Erythroblast (primary cell): ENCODE data around the gene SLC5A8.

Experiments used
- DNase-seq, 2 experiments: peaks; one replicate each; lab custom pipeline; 2025; lab: John Stamatoyannopoulos, UW
- GATA1 ChIP-seq: IDR thresholded peaks from 2 replicates; pipeline ENCODE4 v1.6.1; 2011; ENCODE audit warnings: low read depth, mild to moderate bottlenecking, control low read depth, low read length, moderate library complexity
- POLR2A ChIP-seq: IDR thresholded peaks from 2 replicates; pipeline ENCODE4 v1.6.1; 2011; ENCODE audit warnings: mild to moderate bottlenecking, low read length

SLC5A8 gene

GRCh38 chr12:101127521-101128219 lies 82.4 kb downstream of the SLC5A8 start:
- TF ChIP-seq POLR2A (no peak), GATA1 (no peak)
- no peak for DNase-seq

- TF ChIP-seq POLR2A: no peak
- TF ChIP-seq GATA1: no peak
- no peak for DNase-seq
Measured at GRCh38 chr12:101117842-101118241, 92.2 kb downstream of the SLC5A8 start.

GRCh38 chr12:101116911-101117310 lies 93.1 kb downstream of the SLC5A8 start:
- no peak for DNase-seq
- no peak for TF ChIP-seq GATA1
- TF ChIP-seq POLR2A: no peak

- TF ChIP-seq POLR2A (no peak), GATA1 (no peak)
- no peak for DNase-seq
Measured at GRCh38 chr12:101115326-101115725, 94.7 kb downstream of the SLC5A8 start.

GRCh38 chr12:101111441-101111840 lies 98.6 kb downstream of the SLC5A8 start:
- TF ChIP-seq POLR2A: no peak
- TF ChIP-seq GATA1: no peak
- DNase-seq: no peak

- TF ChIP-seq GATA1: no peak
- TF ChIP-seq POLR2A: no peak
- no peak for DNase-seq
Measured at GRCh38 chr12:101110866-101111265, 99.2 kb downstream of the SLC5A8 start.

GRCh38 chr12:101108130-101108529 lies 101.9 kb downstream of the SLC5A8 start:
- no peak for DNase-seq
- TF ChIP-seq GATA1: no peak
- no peak for TF ChIP-seq POLR2A

- TF ChIP-seq GATA1 (no peak), POLR2A (no peak)
- DNase-seq: no peak
Measured at GRCh38 chr12:101107032-101107763, 102.8 kb downstream of the SLC5A8 start.
